A673 (cell line): Measurements from ENCODE around the gene COL2A1. TPM values are rescaled to one million over a fixed set of nuclear protein-coding genes. Genes with fewer than 3 reads are reported as not detected.

Experiments used
- BruUV-seq: library from RNA; stranded (reverse); fragments of 400-500 nt; replicated peaks from 2 replicates; lab custom pipeline; 2021; lab: Mats Ljungman, UMichigan
- CTCF ChIA-PET: fragments of 300-600 bp; sonication (Branson Sonifier 250); formaldehyde crosslinking; loops from one replicate; lab custom pipeline; 2022; ENCODE audit warnings: antibody characterized with exemption; lab: Charles Lee
- POLR2A ChIA-PET: fragments of 300-600 bp; sonication (Branson Sonifier 250); formaldehyde crosslinking; loops from one replicate; lab custom pipeline; 2022; ENCODE audit warnings: antibody characterized with exemption; ENCODE audit not compliant: low non-redundant PET; lab: Charles Lee
- DNase-seq: peaks from one replicate; pipeline ENCODE4 v3.0.0-alpha.2; 2015; ENCODE audit warnings: low spot score
- H3K27ac ChIP-seq: fragments of 200-600 bp; sonication (generic); 2 replicates; pipeline ENCODE4 v1.5.1; 2016; ENCODE audit warnings: mixed run types, low read depth, mild to moderate bottlenecking, mixed read lengths, antibody characterized with exemption, low read length; ENCODE audit not compliant: poor library complexity, severe bottlenecking
- H3K27me3 ChIP-seq: fragments of 200-600 bp; sonication (generic); replicated peaks from 2 replicates; pipeline ENCODE4 v1.6.1; 2017; ENCODE audit warnings: mixed run types, low read depth, mild to moderate bottlenecking, mixed read lengths, antibody characterized with exemption, low read length; ENCODE audit not compliant: insufficient read depth, poor library complexity
- H3K36me3 ChIP-seq: fragments of 200-600 bp; sonication (generic); 2 replicates; pipeline ENCODE4 v1.6.1; 2016; ENCODE audit warnings: mixed run types, mild to moderate bottlenecking, mixed read lengths, antibody characterized with exemption, low read length; ENCODE audit not compliant: insufficient read depth, poor library complexity, severe bottlenecking
- H3K4me1 ChIP-seq: fragments of 200-600 bp; sonication (generic); 2 replicates; pipeline ENCODE4 v1.6.1; 2017; ENCODE audit warnings: mixed run types, mild to moderate bottlenecking, mixed read lengths, antibody characterized with exemption, low read length; ENCODE audit not compliant: insufficient read depth, poor library complexity, severe bottlenecking
- H3K4me3 ChIP-seq: fragments of 200-600 bp; sonication (generic); 2 replicates; pipeline ENCODE4 v1.5.1; 2016; ENCODE audit warnings: low read depth, mixed run types, mild to moderate bottlenecking, mixed read lengths, low read length; ENCODE audit not compliant: poor library complexity, severe bottlenecking
- H3K9me3 ChIP-seq: fragments of 200-600 bp; sonication (generic); 2 replicates; pipeline ENCODE4 v1.6.1; 2016; ENCODE audit warnings: mixed run types, low read depth, mild to moderate bottlenecking, mixed read lengths, antibody characterized with exemption, low read length; ENCODE audit not compliant: poor library complexity, severe bottlenecking
- CTCF ChIP-seq: fragments of 300-800, 200-600 bp; sonication (generic); conservative IDR thresholded peaks from 2 replicates; pipeline ENCODE4 v1.5.1; 2017; ENCODE audit warnings: low read depth, mild to moderate bottlenecking, antibody characterized with exemption, low read length, moderate library complexity, mixed read lengths
- EZH2 ChIP-seq: fragments of 200-600 bp; sonication (generic); IDR thresholded peaks from 2 replicates; pipeline ENCODE4 v1.6.1; 2017; ENCODE audit warnings: borderline replicate concordance, low read depth, mild to moderate bottlenecking, mixed read lengths, antibody characterized with exemption, low read length; ENCODE audit not compliant: poor library complexity, severe bottlenecking
- intact Hi-C: fragments of 100-400 bp; cut with micrococcal nuclease; formaldehyde crosslinking; loops from one replicate; pipeline ENCODE4 v1.10.0; 2022; ENCODE audit not compliant: unreplicated experiment
- total RNA-seq: library from RNA; stranded (reverse); gene quantifications from 2 replicates; pipeline ENCODE4 v1.2.3, GENCODE V29; 2021

The COL2A1 gene
- total RNA-seq, 1 experiment from 2014 or later: 1.3 TPM

- Histone ChIP-seq H3K4me3 (no peak overlapping the region), H3K4me1 (no peaks in the 10 kb centered on the region), H3K9me3 (no peaks in the 10 kb centered on the region), H3K36me3 (no peaks in the 10 kb centered on the region), H3K27ac (no peak overlapping the region), H3K27me3 (peaks cover 34% of the 10 kb centered on the region)
- BruUV-seq: no TSS peak
- POLR2A ChIA-PET: no interaction called here
- intact Hi-C loops: no loop called here
- no peak for DNase-seq
- TF ChIP-seq EZH2 (no peak), CTCF (no peak)
- CTCF ChIA-PET: no interaction called here
These were observed 76.9 kb downstream of the COL2A1 start for GRCh38 chr12:47927346-47927745.

Other genes with a start within 250 kb of the COL2A1 start
- 4.3 and 5.7 TPM in 2 replicates for gene RAPGEF3, start 245.6 kb downstream of the COL2A1 start, total RNA-seq
- 39.3 and 39.8 TPM in 2 replicates for gene SLC48A1, start 231.2 kb downstream of the COL2A1 start, total RNA-seq
- 58.9 and 63.0 TPM in 2 replicates for gene HDAC7, start 184.6 kb downstream of the COL2A1 start, total RNA-seq
- 0.43 and 0.76 TPM in 2 replicates for gene VDR, start 99.5 kb downstream of the COL2A1 start, total RNA-seq
- 166 and 182 TPM in 2 replicates for gene TMEM106C, start 40.9 kb downstream of the COL2A1 start, total RNA-seq
- gene SENP1, start 101.6 kb upstream of the COL2A1 start, total RNA-seq: 39.4 and 41.6 TPM in 2 replicates
- 114 and 130 TPM in 2 replicates for gene PFKM, start 114.9 kb upstream of the COL2A1 start, total RNA-seq
- gene ASB8, start 153.0 kb upstream of the COL2A1 start, total RNA-seq: 23.5 and 24.1 TPM in 2 replicates
- gene CCDC184, start 179.2 kb upstream of the COL2A1 start, total RNA-seq: 0.63 and 0.69 TPM in 2 replicates
- not detected in 2 replicates for gene OR10AD1, start 198.8 kb upstream of the COL2A1 start, total RNA-seq